GM19397 (cell line): ENCODE results near the gene GPR107.
"Not testable (repeated sequence)": the region's sequence is repeated elsewhere in the genome, so short reads cannot be mapped to it uniquely, and the experiment has no call there.

Experiments
- ATAC-seq: cut with Tn5 transposase; IDR thresholded peaks from one replicate; pipeline ENCODE4 v1.9.1; 2021; ENCODE audit warnings: mild to moderate bottlenecking, moderate library complexity; ENCODE audit not compliant: unreplicated experiment

The GPR107 gene

DNA sequence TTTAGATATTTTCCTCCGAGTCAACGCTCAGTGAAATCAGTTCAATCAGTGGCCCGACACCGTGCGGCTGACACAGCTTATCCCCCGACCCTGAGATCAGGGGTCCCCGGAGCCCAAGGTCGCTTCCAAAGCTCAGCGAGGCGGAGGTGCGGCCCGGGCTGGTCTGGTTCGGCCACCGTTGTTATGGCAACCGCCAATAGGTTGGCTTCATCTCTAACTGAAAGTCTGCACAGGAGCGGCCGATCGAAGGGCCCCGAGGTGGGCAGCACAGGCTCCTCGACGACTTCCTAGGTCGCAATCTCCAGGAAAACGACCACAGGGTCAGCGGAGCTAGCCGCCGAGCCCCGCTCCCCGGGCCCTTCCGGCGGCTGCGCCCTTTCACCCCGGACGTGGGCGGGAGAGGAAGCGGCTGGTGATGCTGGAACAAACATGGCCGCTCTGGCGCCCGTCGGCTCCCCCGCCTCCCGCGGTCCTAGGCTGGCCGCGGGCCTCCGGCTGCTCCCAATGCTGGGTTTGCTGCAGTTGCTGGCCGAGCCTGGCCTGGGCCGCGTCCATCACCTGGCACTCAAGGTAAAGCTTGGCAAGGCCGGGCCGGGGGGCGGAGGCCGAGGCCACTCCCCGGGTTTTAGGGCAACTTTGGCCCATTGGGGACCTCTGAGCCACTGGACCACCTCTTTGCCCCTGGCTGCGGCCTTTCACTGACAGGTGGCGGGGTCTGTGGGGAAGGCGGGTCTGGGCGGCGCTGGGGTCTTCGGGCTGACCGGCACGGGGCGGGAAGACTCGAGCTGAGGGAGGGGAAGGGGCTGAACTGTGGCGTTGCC, at the start of gene GPR107:
GPR107 (plus strand) TSS at position 403 of the 821 bp plus-strand sequence; CDS start at position 430, 27 bp downstream.
- peak; percentile 81 for ATAC-seq

DNA sequence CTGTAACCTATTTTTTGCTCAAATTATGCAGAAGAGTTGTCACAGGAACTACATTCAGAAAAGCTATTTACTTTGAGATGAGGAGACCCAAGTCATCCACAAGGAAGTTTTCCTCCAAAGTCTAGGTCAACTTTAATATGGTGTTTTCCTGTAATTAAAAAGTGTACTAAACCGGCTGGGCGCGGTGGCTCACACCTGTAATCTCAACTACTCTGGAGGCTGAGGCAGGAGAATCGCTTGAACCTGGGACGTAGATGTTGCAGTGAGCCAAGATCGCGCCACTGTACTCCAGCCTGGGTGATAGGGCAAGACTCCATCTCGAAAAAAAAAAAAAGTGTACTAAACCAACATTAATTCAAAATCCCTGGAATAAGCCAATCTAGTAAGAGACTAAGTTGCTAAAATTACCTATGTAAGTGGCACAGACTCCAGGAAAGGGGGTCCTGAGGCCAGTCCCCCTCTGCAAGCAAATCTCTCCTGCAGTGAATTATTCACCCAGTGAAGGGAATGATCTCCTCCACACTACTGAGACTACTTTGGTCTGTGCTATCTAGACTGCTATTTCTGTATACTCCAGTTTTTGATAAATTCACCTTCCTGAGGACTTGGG, 49.7 kb upstream of the GPR107 start:
- no peak for ATAC-seq

DNA sequence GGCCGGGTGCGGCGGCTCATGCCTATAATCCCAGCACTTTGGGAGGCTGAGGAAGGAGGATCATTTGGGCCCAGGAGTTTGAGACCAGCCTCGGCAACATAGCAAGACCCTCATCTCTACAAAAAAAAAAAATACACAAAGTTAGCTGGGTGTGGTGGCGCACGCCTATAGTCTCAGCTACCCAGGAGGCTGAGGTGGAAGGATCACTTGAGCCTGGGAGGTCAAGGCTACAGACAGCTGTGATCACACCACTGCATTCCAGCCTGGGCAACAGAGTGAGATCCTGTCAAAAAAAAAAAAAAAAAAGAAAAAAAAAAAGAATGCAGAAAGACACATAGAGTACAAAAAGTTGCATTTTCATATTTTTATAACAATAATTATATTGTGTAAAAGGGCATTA, 46.8 kb upstream of the GPR107 start:
- not testable (repeated sequence) for ATAC-seq

DNA sequence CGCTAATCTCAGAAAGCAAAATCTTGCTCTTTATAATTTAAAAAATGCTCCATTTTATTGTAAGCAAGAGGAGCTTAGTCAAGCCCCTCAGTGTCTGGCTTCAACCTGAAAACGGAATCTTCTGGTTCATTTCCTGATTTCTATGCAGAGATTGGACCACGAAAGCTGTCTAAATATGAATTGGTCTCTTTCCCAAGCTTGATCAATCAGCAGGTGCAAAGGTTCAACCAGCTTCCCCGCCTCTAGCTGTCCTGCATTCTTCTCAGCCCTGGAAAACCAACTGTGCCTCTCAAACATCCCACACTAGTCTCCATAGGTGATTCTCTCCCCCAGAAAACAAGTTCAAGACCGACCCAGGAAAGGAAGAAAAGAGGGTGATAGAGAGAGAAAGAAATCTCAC, 45.2 kb upstream of the GPR107 start:
- ATAC-seq, result no peak

GRCh38 chr9:130009546-130009945, 44.2 kb upstream of the GPR107 start:
- ATAC-seq, result not testable (repeated sequence)

- ATAC-seq, result no peak
These were observed 43.3 kb upstream of the GPR107 start for GRCh38 chr9:130010151-130010988.

GRCh38 chr9:130013326-130013725, 40.4 kb upstream of the GPR107 start:
- no peak for ATAC-seq

- no peak for ATAC-seq
These were observed 38.2 kb upstream of the GPR107 start for GRCh38 chr9:130015353-130016019.

GRCh38 chr9:130017076-130017475, 36.6 kb upstream of the GPR107 start:
- no peak for ATAC-seq

DNA sequence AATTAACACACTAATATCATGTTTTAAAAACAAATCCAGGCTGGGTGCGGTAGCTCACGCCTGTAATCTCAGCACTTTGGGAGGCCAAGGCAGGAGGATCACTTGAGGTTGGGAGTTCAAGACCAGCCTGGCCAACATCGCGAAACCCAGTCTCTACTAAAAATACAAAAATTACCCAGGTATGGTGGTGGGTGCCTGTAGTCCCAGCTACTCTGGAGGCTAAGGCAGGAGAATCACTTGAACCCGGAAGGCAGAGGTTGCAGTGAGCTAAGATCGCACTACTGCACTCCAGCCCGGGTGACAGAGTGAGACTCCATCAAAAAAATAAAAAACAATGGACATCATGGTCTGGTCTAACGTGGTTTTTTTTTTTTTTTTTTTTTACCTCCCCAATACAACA, 36.2 kb upstream of the GPR107 start:
- not testable (repeated sequence) for ATAC-seq

GRCh38 chr9:130018265-130018664, 35.4 kb upstream of the GPR107 start:
- ATAC-seq, result no peak

DNA sequence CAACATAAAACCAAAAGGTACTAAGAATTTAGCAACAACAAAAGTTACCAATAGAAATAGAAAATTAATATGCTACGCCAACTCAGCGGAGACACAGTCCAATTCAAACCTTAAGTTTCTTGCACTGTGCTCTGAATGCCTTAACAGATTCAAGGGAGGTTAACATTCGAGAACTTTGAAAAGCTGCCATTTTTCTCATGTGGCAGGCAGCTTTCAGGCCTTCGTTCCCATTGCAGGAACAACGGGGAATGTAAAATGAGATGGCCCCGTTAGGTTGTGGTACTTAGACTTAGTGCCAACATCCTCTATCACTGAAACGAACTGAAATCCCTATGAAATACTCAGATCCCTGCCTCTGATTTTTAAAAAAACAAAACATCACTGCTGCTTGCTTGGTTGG, 33.1 kb upstream of the GPR107 start:
- no peak for ATAC-seq

GRCh38 chr9:130021123-130021522, 32.6 kb upstream of the GPR107 start:
- no peak for ATAC-seq

- not testable (repeated sequence) for ATAC-seq
These were observed 31.9 kb upstream of the GPR107 start for GRCh38 chr9:130021842-130022241.

DNA sequence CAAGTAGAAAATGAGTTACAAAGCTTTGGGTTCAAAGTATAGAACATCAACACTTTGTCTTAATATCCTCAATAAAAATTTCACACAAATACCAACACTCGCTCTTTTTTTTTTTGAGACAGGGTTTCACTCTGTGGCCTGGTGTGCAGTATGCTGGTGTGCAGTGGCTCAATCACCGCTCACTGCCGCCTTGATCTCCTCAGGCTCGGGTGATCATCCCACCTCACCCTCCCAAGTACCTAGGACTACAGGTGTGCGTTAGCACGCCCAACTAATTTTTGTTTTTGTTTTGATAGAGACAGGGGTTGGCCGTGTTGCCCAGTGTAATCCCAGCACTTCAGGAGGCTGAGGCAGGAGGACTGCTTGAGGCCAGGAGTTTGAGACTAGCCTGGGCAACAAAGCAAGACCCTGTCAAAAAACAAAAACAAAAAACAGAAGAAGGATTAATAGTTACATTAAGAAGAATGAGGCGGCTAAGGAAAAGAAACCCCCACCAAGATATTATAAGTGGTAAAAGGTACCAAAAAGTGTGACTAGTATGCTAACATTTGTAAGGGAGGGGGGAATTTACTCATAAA, 31.1 kb upstream of the GPR107 start:
- no peak for ATAC-seq

DNA sequence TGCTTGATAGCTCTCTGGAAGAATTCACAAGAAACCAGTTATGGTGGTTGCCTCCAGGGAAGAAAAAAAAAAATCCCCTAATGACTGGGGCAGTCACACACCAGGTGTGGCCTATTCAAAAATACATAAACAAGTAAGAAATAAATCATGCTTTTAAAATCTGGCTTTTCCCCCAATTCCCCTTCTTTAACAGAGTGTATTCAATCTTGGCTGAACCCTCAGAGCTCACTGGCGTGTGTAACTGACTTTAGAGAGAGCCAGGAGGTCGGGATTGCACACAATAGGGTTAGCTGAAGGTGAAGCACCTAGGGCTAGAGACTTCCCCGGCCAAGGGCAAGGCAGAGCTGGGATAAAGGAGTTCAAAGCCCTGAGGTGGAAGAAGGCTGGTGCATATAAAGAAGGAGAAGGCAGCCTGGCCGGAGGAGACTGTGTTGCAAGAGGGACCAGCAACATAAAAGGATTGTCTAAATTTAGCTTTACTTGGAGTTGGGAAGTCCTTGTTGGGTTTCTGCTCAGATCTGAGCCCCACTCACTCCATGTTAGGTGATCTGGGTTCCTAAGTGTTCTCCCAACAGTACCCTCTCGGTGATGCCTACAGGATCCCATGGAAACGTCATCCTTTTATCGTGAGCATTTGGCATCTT, 30.4 kb upstream of the GPR107 start:
- ATAC-seq, result no peak

DNA sequence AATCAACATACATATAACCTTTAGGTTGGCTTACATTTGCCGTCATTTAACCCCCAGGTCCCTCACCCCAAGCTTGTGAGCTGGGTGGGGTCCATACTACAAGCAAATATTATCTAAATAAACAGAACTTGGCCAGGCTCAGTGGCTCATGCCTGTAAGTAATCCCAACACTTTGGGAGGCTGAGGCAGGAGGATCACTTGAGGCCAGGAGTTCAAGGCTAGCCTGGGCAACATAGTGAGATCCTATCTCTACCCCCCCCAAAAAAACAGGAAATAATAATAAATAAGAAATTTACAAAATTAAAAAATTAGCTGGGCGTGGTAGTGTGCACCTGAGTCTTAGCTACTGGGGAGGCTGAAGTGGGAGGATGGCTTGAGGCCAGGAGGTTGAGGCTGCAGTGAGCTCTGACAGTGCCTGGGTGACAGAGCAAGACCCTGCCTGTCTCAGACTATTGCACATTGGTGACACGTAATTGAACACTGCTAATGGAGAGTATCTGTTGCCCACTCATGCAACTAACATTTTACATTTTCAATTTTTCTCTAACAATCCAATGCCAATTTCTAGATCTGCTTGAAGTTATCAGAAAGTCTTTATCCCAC, 29.6 kb upstream of the GPR107 start:
- ATAC-seq, result no peak

GRCh38 chr9:130024597-130024994, 29.1 kb upstream of the GPR107 start:
- no peak for ATAC-seq

DNA sequence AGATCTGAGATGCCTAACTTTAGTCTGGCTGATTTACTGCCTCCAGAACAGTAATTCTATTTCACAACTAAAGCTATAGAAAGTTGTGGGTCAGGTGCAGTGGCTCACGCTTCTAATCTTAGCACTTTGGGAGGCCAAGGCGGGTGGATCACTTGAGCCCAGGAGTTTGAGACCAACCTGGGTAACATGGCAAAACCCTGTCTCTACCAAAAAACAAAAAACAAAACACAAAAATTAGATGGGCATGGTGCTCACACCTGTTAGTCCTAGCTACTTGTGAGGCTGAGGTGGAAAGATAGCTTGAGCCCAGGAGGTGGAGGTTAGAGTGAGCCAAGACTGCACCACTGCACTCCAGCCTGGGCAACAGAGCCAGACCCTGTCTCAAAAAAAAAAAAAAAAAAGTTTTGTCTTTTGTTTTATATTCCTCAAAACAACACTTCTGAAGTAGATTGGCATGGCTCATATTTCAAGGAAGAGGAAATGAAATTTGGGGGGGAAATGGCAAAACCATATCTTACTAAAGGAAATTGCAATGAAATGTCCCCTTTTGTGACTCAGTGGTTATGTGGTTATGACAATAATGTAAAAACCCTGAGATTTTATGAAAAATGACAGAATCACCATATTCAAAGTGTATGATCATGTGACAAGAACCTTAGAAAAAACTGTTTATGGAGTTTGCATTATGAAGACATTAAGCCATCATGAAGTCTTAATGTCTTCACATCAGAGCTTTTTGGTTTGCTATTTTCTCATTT, 26.9 kb upstream of the GPR107 start:
- ATAC-seq, result no peak
